ENCODE results near the gene SKIL.

Gene SKIL

GRCh38 chr3:170438836-170439235 is 81.3 kb downstream of the SKIL start:
- DNase-seq, result no peak

- no peak for DNase-seq
Observed at GRCh38 chr3:170440344-170440743, 82.8 kb downstream of the SKIL start.

GRCh38 chr3:170441412-170441811 is 83.9 kb downstream of the SKIL start:
- DNase-seq, result no peak

GRCh38 chr3:170442947-170443346 is 85.4 kb downstream of the SKIL start:
- no peak for DNase-seq

GRCh38 chr3:170443457-170443856 is 85.9 kb downstream of the SKIL start:
- DNase-seq, result no peak

All from NCI-H1694 (cell line).